Measurements from ENCODE around the gene DYNC1I1. TPM values are rescaled to one million over a fixed set of nuclear protein-coding genes. Genes with fewer than 3 reads are reported as not detected.

The DYNC1I1 gene
- total RNA-seq, 2 experiments from 2014 or later: not detected

GRCh38 chr7:95822717-95823116 lies 50.4 kb downstream of the DYNC1I1 start:
- H3K36me3 Mint-ChIP-seq (ENCODE audit: low read depth): no peaks in the 10 kb centered on the region
- POLR2A ChIA-PET: no interaction called here
- intact Hi-C loops (cut with DNase I, micrococcal nuclease): no loop called here
- H3K27me3 Mint-ChIP-seq: peaks cover 2% of the 10 kb centered on the region
- H3K27ac Mint-ChIP-seq: no peak overlapping the region
- CTCF ChIA-PET: no interaction called here
- H3K4me1 Mint-ChIP-seq: no peaks in the 10 kb centered on the region
- no peak for ATAC-seq
- no peaks in the 10 kb centered on the region for H3K9me3 Mint-ChIP-seq (ENCODE audit: low read depth)
- H3K4me3 Mint-ChIP-seq: no peak overlapping the region
- no peak for DNase-seq

GRCh38 chr7:95824616-95825015 lies 52.3 kb downstream of the DYNC1I1 start:
- ATAC-seq (no peak), DNase-seq (no peak)
- intact Hi-C loops (cut with DNase I, micrococcal nuclease): no loop called here
- H3K4me1 Mint-ChIP-seq: no peaks in the 10 kb centered on the region
- H3K27me3 Mint-ChIP-seq: peaks cover 2% of the 10 kb centered on the region
- POLR2A ChIA-PET: no interaction called here
- H3K27ac Mint-ChIP-seq: no peak overlapping the region
- no peaks in the 10 kb centered on the region for H3K36me3 Mint-ChIP-seq (ENCODE audit: low read depth)
- H3K4me3 Mint-ChIP-seq: no peak overlapping the region
- no peaks in the 10 kb centered on the region for H3K9me3 Mint-ChIP-seq (ENCODE audit: low read depth)
- CTCF ChIA-PET: interaction anchor here (0.9 kb wide), 1 partner anchor 11 kb away, joined by 3 read pairs; no protein-coding TSS in a partner anchor

GRCh38 chr7:95828824-95829790 lies 56.8 kb downstream of the DYNC1I1 start:
- peaks cover 2% of the 10 kb centered on the region for H3K27me3 Mint-ChIP-seq
- no peaks in the 10 kb centered on the region for H3K4me1 Mint-ChIP-seq
- POLR2A ChIA-PET: no interaction called here
- DNase-seq (no peak), ATAC-seq (no peak)
- H3K27ac Mint-ChIP-seq: no peak overlapping the region
- no peak overlapping the region for H3K4me3 Mint-ChIP-seq
- no peaks in the 10 kb centered on the region for H3K36me3 Mint-ChIP-seq (ENCODE audit: low read depth)
- CTCF ChIA-PET: no interaction called here
- intact Hi-C loops (cut with DNase I, micrococcal nuclease): no loop called here
- no peaks in the 10 kb centered on the region for H3K9me3 Mint-ChIP-seq (ENCODE audit: low read depth)

- CTCF ChIA-PET: interaction anchor here (1.0 to 1.6 kb wide), 4 partner anchors 15 to 111 kb away, joined by 3 to 6 read pairs (median 4); no protein-coding TSS in a partner anchor
- peaks cover 3% of the 10 kb centered on the region for H3K9me3 Mint-ChIP-seq (ENCODE audit: low read depth)
- no peak overlapping the region for H3K27ac Mint-ChIP-seq
- H3K4me1 Mint-ChIP-seq: no peaks in the 10 kb centered on the region
- peaks cover 1% of the 10 kb centered on the region for H3K27me3 Mint-ChIP-seq
- intact Hi-C loops (cut with DNase I, micrococcal nuclease): no loop called here
- POLR2A ChIA-PET: no interaction called here
- no peak overlapping the region for H3K4me3 Mint-ChIP-seq
- DNase-seq (no peak), ATAC-seq (no peak)
- H3K36me3 Mint-ChIP-seq (ENCODE audit: low read depth): no peaks in the 10 kb centered on the region
These were observed 68.9 kb downstream of the DYNC1I1 start for GRCh38 chr7:95840953-95841950.

GRCh38 chr7:95843286-95843685 lies 70.9 kb downstream of the DYNC1I1 start:
- intact Hi-C loops (cut with DNase I, micrococcal nuclease): no loop called here
- no peak for DNase-seq
- ATAC-seq: no peak
- Mint-ChIP-seq H3K9me3 (ENCODE audit: low read depth) (peaks cover 1% of the 10 kb centered on the region), H3K27ac (no peak overlapping the region), H3K36me3 (ENCODE audit: low read depth) (no peaks in the 10 kb centered on the region), H3K4me1 (no peaks in the 10 kb centered on the region), H3K4me3 (no peak overlapping the region), H3K27me3 (peaks cover 3% of the 10 kb centered on the region)
- ChIA-PET CTCF (no interaction called here), POLR2A (no interaction called here)

- ChIA-PET CTCF (interaction anchor here (1.0 kb wide), 1 partner anchor 46 kb away, joined by 3 read pairs; no protein-coding TSS in a partner anchor), POLR2A (no interaction called here)
- intact Hi-C loops (cut with DNase I, micrococcal nuclease): no loop called here
- no peak for DNase-seq
- ATAC-seq: no peak
- Mint-ChIP-seq H3K27ac (no peak overlapping the region), H3K9me3 (ENCODE audit: low read depth) (peaks cover 2% of the 10 kb centered on the region), H3K4me1 (no peaks in the 10 kb centered on the region), H3K4me3 (no peak overlapping the region), H3K36me3 (ENCODE audit: low read depth) (no peaks in the 10 kb centered on the region), H3K27me3 (peaks cover 3% of the 10 kb centered on the region)
These were observed 72.7 kb downstream of the DYNC1I1 start for GRCh38 chr7:95845007-95845406.

GRCh38 chr7:95847061-95847460 lies 74.7 kb downstream of the DYNC1I1 start:
- DNase-seq (no peak), ATAC-seq (no peak)
- Mint-ChIP-seq H3K36me3 (ENCODE audit: low read depth) (no peaks in the 10 kb centered on the region), H3K27me3 (peaks cover 3% of the 10 kb centered on the region), H3K4me3 (no peak overlapping the region), H3K27ac (no peak overlapping the region), H3K9me3 (ENCODE audit: low read depth) (peaks cover 2% of the 10 kb centered on the region), H3K4me1 (no peaks in the 10 kb centered on the region)
- ChIA-PET CTCF (no interaction called here), POLR2A (no interaction called here)
- intact Hi-C loops (cut with DNase I, micrococcal nuclease): no loop called here

- no peaks in the 10 kb centered on the region for H3K36me3 Mint-ChIP-seq (ENCODE audit: low read depth)
- POLR2A ChIA-PET: no interaction called here
- intact Hi-C loops (cut with DNase I, micrococcal nuclease): no loop called here
- DNase-seq: no peak
- ATAC-seq: no peak
- H3K4me3 Mint-ChIP-seq: no peak overlapping the region
- no peaks in the 10 kb centered on the region for H3K4me1 Mint-ChIP-seq
- no peak overlapping the region for H3K27ac Mint-ChIP-seq
- CTCF ChIA-PET: no interaction called here
- no peaks in the 10 kb centered on the region for H3K9me3 Mint-ChIP-seq (ENCODE audit: low read depth)
- peaks cover 4% of the 10 kb centered on the region for H3K27me3 Mint-ChIP-seq
These were observed 87.1 kb downstream of the DYNC1I1 start for GRCh38 chr7:95859429-95859828.

GRCh38 chr7:95861041-95861440 lies 88.7 kb downstream of the DYNC1I1 start:
- ATAC-seq (no peak), DNase-seq (no peak)
- intact Hi-C loops (cut with DNase I, micrococcal nuclease): no loop called here
- Mint-ChIP-seq H3K4me3 (no peak overlapping the region), H3K4me1 (no peaks in the 10 kb centered on the region), H3K27ac (no peak overlapping the region), H3K9me3 (ENCODE audit: low read depth) (no peaks in the 10 kb centered on the region), H3K27me3 (peaks cover 4% of the 10 kb centered on the region), H3K36me3 (ENCODE audit: low read depth) (no peaks in the 10 kb centered on the region)
- POLR2A ChIA-PET: no interaction called here
- CTCF ChIA-PET: no interaction called here

GRCh38 chr7:95863623-95864022 lies 91.3 kb downstream of the DYNC1I1 start:
- DNase-seq (no peak), ATAC-seq (no peak)
- H3K27me3 Mint-ChIP-seq: peaks cover 4% of the 10 kb centered on the region
- ChIA-PET CTCF (interaction anchor here (1.0 kb wide), 1 partner anchor 9 kb away, joined by 3 read pairs; no protein-coding TSS in a partner anchor), POLR2A (no interaction called here)
- no peak overlapping the region for H3K4me3 Mint-ChIP-seq
- H3K9me3 Mint-ChIP-seq (ENCODE audit: low read depth): no peaks in the 10 kb centered on the region
- no peaks in the 10 kb centered on the region for H3K4me1 Mint-ChIP-seq
- intact Hi-C loops (cut with DNase I, micrococcal nuclease): no loop called here
- no peak overlapping the region for H3K27ac Mint-ChIP-seq
- H3K36me3 Mint-ChIP-seq (ENCODE audit: low read depth): no peaks in the 10 kb centered on the region

- ATAC-seq (no peak), DNase-seq (no peak)
- Mint-ChIP-seq H3K27me3 (peaks cover 4% of the 10 kb centered on the region), H3K4me1 (no peaks in the 10 kb centered on the region), H3K9me3 (ENCODE audit: low read depth) (no peaks in the 10 kb centered on the region), H3K4me3 (no peak overlapping the region), H3K36me3 (ENCODE audit: low read depth) (no peaks in the 10 kb centered on the region), H3K27ac (no peak overlapping the region)
- ChIA-PET POLR2A (no interaction called here), CTCF (no interaction called here)
- intact Hi-C loops (cut with DNase I, micrococcal nuclease): loop anchor here in 1 of 2 experiments (5.0 kb wide), 1 partner anchor 339 kb away; no protein-coding TSS in a partner anchor
These were observed 93.5 kb downstream of the DYNC1I1 start for GRCh38 chr7:95865716-95866371.

Measured in activated CD4-positive, alpha-beta T cell treated with anti-CD3 and anti-CD28 coated beads for 36 hours (primary cell).